GM21825 (cell line): Measurements from ENCODE around the gene RABGAP1.

Source experiments
- ATAC-seq: cut with Tn5 transposase; IDR thresholded peaks from one replicate; pipeline ENCODE4 v1.9.1; 2021; ENCODE audit warnings: mild to moderate bottlenecking, moderate library complexity; ENCODE audit not compliant: unreplicated experiment

The RABGAP1 gene

GRCh38 chr9:123074628-123075027 lies 133.8 kb downstream of the RABGAP1 start:
- no peak for ATAC-seq

- no peak for ATAC-seq
Measured at GRCh38 chr9:123080444-123080843, 139.6 kb downstream of the RABGAP1 start.

DNA sequence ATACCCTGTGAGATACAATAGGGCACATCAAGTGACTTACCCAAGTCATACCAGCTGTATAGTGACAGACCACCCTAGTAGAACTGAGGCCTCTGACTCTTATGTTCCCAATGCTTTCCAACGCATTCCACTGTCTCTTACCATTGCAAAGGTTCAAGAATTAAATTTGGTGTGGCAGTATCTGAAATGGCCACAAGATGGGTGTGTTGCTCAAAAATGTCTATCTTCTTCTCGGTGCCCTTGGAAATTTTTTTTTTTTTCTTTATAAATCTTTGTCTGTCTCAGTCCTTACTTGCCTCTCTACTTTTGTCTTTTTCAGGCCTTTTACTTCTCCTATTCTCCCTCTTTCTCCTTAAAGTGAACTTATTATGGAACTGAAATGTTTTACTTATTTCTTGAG lies 141.0 kb downstream of the RABGAP1 start:
- no peak for ATAC-seq

- no peak for ATAC-seq
Measured at GRCh38 chr9:123083680-123084079, 142.9 kb downstream of the RABGAP1 start.

DNA sequence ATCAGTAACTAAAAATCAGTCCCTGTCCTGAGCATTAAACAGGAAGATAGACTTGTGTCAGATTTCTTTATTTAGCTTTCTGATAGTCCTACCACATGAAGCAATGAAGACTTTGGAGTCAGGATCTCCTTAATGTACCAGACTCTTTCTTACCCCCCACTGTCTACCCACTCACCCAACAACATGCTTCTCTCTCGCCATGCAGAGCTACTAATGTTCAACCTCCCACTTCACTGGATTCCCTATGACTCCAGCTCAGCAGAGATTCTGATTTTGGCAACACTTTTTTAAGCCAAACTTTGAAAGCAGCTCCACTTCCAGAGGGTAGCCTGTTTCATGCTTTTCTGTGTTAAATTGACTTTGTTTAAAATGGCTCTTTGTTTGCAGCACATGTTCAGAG lies 143.4 kb downstream of the RABGAP1 start:
- ATAC-seq, result no peak

DNA sequence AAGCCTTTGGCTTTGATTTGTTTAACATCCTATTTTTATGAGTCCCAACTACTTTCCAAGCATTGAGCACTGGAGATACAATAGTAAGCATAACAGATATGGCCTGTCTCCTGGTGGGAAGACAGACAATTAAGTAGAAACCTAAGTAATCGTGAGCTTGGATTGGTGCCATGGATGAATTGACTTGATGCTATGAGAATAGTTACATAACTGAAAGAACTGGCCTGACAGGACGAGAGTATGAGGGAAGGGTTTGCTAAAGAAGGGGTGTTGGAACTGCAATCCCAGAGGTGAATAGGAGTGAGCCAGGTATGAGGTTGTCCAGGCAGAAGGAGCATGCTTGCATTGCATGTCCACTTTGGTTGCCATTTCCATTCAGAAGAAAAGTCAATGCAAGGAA lies 145.1 kb downstream of the RABGAP1 start:
- no peak for ATAC-seq

- ATAC-seq, result no peak
Measured at GRCh38 chr9:123087359-123087888, 146.6 kb downstream of the RABGAP1 start.

DNA sequence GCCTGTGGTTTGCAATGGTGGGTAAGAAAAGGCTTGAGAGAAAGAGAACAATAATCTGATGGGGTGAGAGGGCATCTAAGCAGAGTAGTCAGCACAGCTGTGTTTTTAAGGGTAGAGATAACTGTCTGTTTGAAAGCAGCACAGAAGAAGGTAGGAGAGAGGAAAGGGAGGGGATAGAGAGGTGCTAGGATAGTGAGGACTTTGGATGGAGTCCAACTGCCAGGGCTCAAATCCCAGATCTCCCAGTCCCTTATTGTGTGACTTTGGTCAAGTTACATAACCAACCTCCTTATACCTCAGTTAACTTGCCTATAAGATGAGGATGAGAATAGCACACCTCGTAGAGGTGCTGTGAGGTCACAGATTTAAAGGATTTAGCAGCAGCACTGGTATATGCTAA lies 148.2 kb downstream of the RABGAP1 start:
- no peak for ATAC-seq

GRCh38 chr9:123089790-123090189 lies 149.0 kb downstream of the RABGAP1 start:
- no peak for ATAC-seq

DNA sequence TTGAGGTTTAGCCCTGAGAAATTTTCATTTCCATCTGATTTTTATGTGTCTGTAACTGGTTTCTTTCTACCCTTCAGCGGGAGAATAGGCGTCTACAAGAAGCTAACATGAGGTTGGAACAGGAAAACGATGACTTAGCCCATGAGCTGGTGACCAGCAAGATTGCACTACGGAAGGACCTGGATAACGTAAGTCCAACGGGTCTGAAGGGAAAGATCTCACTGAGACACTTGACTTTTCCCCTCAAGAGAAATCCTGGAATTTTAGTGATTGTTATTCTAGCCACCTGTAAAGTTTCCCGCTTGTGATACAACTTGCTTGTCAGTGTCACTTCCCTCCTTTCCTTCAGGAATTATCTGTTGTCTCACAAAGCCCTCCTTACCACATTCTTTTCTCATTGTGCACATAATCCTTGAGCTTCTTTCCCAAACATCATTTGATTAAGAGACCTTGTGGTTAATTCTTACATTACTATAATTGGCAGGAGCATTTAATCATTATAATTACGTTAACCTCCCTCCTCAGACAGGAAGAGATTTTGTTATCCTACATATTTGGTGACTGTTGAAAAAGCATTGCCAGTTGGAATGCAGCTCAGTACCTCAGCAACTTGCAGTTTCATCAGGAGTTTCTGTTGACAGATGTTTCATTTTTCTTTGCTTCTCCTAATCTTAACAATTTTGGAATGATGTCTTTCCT lies 149.5 kb downstream of the RABGAP1 start:
- no peak for ATAC-seq

DNA sequence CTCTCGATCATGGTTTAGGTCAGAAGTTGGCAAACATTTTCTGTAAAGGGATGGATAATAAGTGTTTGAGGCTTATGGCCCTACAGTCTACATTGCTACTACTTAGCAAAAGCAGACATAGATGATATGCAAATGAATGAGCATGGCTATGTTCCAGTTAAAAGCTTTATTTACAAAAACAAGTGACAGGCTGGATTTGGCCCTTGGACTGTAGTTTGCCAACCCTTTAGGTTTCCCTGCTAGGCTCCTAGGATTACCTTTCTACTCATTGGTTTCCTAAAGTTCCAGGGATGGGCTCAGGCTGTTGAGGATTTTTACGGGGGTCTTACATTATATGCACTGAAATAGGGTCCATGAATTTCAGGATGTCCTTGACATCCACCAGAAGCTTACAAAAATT lies 150.1 kb downstream of the RABGAP1 start:
- ATAC-seq, result no peak

GRCh38 chr9:123091459-123091858 lies 150.6 kb downstream of the RABGAP1 start:
- no peak for ATAC-seq

DNA sequence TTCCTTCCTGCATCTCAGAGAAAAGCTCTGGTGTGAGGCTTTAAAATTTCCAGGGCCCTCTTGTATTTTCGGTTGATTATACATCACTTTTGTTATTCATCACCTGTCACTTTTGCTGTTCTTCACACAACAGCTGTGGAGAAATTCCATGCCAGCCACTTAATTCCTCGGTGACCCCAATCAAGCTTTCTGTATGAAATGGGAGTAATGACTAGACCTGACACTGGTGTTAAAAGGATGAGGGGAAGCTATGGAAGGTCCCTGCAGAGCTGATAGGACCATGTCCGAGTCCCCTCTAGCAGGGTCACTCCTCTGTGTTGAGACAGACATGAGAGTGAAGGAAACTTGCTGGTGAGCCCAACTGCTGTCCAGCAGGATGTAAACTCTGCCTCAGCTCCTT lies 152.3 kb downstream of the RABGAP1 start:
- no peak for ATAC-seq

DNA sequence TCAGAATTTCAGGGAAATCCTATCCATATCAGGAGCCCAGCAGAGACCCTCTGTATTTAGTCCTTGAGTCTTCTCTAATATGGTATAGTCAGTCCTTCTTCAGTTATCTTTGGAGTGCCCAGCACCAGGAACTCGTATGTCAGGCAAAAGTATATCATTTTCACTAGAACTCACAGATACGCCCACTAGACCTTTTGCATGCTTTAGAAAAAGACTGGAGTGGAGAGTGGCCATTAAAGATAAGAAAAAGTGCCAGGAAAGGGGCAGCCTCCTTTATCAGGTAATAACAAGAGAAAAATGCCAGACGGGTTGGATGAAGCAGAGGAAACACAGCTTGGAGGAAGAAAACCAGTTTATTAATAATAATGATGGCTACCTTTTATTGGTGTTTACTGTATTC lies 156.2 kb downstream of the RABGAP1 start:
- ATAC-seq, result no peak

DNA sequence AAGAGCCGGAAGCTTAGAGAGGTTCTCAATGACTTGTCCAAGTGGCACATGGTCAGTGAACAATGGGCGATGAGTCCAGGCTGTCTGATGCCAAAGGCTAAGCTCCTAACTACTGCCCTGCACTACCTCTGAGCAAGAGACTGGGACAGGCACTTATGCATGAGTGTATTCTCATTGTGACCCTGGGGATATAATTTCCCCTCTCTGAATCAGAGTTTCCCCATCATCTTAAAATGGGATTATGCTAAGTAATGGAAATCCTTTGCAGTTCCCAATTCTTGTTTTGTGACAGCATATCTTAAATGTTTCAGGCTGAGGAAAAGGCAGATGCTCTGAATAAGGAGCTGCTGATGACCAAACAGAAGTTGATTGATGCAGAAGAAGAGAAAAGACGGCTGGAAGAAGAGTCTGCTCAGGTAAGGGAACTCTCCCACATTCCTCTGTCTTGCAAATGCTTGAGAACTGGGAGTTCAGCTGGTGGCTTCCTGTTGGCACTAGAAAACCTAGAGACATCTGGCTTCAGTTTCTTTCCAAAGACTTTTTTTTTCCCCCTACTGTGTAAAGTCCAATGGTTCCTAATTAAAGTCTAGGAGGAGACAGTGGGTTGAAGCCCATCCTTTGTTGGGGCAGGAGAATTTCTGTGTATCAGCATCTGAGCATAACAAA lies 156.7 kb downstream of the RABGAP1 start:
- no peak for ATAC-seq

GRCh38 chr9:123098096-123098459 lies 157.3 kb downstream of the RABGAP1 start:
- ATAC-seq, result no peak

GRCh38 chr9:123099042-123099441 lies 158.2 kb downstream of the RABGAP1 start:
- no peak for ATAC-seq

GRCh38 chr9:123099548-123099947 lies 158.7 kb downstream of the RABGAP1 start:
- ATAC-seq, result no peak

- ATAC-seq, result no peak
Measured at GRCh38 chr9:123102375-123103113, 161.7 kb downstream of the RABGAP1 start.

GRCh38 chr9:123104807-123105206 lies 164.0 kb downstream of the RABGAP1 start:
- ATAC-seq, result no peak

DNA sequence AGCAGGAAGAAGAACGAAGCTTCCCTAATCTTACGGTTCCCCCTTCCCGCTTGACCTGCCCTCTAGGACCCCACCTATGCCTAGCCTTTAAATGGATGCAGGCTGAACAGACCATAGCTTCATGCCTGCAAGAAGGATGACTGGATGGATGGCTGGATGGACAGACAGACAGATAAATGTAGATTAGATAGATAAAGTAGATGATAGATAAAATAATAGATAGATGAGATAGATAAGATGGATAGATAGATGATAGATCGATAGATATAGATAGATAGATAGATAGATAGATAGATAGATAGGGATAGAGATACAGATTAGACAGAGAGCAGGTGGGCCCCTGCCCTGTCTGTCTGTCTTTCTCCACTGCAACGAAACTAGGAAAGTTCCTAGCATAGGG lies 164.7 kb downstream of the RABGAP1 start:
- no peak for ATAC-seq
